GM19438 (cell line): ENCODE data around the gene TIMP2.
"Not testable (repeated sequence)": the region's sequence is repeated elsewhere in the genome, so short reads cannot be mapped to it uniquely, and the experiment has no call there.

Experiments
- ATAC-seq: cut with Tn5 transposase; IDR thresholded peaks from one replicate; pipeline ENCODE4 v1.9.1; 2021; ENCODE audit warnings: low read depth; ENCODE audit not compliant: unreplicated experiment

TIMP2 gene

GRCh38 chr17:78933959-78934568, 8.9 kb upstream of the TIMP2 start:
- ATAC-seq = no peak

- ATAC-seq = peak; percentile 75
Observed at GRCh38 chr17:78933025-78933958, 8.1 kb upstream of the TIMP2 start.

GRCh38 chr17:78929908-78930775, 5.0 kb upstream of the TIMP2 start:
- no peak for ATAC-seq

GRCh38 chr17:78925662-78926555, 722 bp upstream of the TIMP2 start:
- no peak for ATAC-seq

- ATAC-seq = no peak
Observed at GRCh38 chr17:78924481-78925151, 571 bp downstream of the TIMP2 start.

GRCh38 chr17:78923660-78924453, 1.3 kb downstream of the TIMP2 start:
- ATAC-seq = no peak

DNA sequence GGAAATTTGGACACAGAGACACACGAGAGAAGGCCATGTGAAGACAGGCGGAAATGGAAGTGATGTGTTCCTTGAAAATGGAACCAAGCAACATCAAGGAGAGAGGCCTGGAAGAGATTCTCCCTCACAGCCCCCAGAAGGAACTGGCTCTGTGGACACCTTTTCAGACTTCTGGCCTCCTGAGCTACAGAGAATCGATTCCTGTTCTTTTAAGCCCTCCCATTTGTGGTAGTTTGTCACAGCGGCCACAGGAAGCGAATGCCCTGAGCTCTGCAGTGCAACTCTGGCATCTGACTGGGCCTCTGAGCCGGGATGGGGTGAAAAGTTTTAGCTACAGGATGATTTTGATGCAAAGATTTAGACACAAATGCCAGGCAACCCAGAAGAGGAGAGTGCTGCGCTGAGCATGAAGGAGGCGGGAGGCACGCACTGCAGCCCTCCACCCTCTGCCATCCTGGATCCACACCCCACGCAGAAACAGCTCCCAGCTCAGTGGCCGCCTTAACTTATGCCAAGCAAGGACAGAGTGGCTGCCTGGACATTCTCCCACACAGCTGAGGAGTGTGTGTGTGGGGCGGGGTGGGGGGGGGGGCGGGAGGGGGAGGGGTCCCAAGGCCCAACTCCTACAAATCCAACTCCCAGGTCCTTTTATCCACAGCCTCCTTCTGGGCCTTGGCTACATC, 2.2 kb downstream of the TIMP2 start:
- ATAC-seq = no peak

DNA sequence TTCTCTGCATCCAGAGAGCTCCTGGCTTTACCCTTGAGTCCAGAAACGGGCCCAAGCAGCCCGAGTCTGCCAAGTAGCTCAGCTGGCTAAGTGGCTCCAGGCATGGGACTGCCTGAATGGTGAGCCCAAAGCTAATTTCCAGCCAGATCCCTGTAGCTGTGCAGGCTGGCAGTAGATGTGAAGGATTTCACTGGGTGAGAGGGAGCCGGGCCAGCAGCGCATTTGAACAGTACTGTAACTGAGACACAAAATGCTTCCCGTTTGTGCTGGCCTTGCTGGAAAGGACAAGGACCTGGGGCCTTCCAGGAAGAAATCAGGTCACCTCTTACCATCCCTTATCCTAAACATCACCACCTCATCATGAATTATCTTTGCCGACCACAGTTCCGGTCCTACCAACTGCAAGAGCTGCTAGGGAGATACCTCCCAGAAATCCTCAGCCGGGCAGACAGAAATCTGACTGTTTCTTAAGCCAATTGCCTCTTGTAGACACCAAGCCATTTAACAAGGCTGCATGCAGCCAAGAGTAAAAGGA, 3.7 kb downstream of the TIMP2 start:
- no peak for ATAC-seq

DNA sequence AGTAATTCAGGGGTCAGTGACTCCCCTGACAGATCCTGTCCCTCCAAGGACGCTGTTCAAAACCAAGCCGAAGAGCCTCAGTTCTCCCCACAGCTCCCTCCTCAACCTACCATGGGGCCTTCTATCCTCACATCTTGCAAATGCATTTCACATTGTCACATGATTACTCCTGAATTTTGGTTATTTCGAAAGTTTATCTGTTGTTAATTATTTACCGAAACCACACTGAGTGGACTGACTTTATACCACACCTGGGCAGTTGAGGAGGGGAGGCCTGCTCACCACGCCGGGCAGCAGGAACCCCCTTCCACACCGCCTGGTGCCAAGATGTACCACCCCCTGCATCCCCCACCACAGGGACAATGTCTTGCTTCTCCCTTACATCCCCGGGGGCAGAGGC, 4.7 kb downstream of the TIMP2 start:
- no peak for ATAC-seq

DNA sequence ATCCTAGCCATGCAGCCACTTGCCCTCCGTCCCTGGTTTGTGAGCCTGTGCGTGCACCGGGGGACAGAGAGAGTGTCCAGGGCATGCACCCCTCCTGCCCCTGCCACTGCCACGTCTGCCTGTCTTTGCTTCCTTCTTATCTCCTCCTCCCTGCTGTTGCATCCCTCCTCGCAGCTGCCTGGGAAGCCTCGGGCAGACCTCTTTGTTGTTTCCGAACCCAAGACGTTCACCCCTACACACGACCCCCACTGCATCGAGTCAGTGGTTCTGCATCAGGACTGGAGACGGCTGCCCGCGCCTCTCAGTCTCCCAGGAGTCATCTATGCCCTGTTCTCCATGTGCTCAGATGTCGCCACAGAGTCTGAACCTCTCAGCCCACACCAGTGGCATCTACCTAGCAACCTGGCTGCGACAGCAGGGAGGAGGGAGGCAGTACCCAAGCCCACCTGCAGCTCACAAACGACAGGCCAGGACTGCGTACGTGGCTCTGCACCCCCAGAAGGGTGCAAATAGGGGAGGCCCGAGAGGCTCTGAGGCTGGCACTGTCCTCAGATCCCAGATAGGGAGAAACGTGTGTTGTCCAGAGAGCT, 5.2 kb downstream of the TIMP2 start:
- no peak for ATAC-seq

DNA sequence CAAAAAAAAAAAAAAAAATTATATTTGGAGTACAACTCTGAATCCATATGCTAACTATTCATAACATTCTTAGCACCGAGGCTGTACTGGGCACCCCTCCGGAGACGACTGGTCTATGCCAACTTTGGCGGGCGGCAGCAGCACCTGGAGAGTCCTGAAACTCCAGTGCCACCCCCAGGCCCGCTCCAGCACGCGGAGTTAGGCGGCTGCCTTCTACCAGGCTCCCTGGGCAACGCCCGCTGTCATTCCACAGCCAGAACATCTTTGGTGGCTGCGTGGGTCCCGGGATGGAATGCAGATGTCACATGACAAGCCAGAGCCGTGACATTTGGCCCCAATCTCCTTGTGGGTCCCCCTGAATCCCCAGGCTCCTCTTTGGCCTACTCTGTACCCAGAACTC, 6.2 kb downstream of the TIMP2 start:
- ATAC-seq = no peak

DNA sequence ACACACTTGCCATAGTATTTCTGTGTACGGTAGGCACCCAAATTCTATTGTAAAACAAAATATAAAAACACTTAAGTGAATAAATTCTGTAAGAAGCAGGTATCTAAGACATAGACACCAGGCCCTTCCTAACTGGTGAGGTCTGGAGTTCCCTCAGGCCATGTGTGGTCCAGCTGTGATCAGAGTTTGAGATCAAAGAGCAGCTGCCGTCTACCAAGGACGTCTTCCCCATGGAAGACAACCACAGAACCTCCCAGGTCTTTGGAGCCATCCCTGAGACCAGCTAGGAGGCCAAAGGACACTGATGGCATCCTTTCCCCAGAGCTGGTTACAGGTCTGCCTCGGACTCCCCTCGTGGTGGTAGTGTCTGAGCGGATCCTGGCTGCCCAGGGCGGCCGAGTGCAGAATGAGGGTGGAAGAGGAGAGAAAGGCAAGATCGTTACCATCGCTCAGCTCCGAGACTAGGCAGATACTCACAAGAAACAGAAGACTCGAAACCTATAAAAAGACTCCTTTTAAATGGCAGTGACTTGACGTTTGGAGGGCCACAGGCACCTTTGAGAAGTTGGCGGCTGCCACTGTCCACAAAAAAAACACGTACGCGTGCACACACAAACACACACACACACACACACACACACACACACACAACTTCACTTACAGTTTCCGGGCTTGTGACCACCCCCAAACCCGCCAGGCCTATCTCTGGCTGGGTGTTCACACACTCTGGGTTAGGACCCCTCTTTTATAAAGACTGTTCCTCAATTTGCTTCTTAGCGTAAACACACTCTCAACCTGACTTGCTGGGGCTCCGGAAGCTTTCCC, 7.5 kb downstream of the TIMP2 start:
- no peak for ATAC-seq

GRCh38 chr17:78915872-78916632, 9.1 kb downstream of the TIMP2 start:
- no peak for ATAC-seq

DNA sequence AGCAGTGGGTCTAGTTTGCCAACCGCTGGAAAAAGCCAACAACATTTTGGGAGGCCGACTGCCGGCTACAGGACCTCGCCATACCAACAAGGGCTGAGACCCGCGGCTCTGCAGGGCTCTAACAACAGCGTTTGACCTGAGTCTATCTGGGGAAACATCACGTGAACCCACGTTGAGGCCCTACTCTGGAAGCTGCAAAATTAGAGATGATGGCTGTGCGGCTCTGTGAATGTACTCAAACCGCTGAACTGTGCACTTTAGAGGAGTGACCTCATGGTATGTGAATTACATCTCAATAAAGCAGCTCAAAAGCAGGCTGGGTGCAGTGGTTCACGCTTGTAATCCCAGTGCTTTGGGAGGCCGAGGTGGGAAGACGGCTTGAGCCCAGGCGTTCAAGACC, 12.1 kb downstream of the TIMP2 start:
- ATAC-seq = no peak

DNA sequence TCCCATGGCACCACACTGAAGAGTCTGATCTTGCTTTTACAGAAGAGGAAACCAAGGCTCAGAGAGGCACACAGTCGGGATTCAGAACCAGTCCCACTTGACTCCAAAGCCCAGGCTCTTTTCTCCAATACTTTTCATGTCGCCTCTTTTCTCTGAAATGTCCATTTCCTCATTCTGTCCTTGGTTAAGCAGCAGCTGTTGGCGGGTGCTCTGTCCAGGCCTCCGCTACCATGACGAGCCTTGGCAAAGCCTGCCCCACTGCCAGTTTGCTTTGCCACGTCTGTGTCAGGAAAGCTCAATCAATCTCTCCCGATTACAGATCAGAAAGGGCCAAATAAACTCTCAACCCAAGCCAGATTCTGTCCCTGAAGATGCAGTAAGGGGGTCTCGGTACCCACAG, 13.1 kb downstream of the TIMP2 start:
- ATAC-seq = no peak

- not testable (repeated sequence) for ATAC-seq
Observed at GRCh38 chr17:78911543-78911942, 13.6 kb downstream of the TIMP2 start.
